ENCODE results near the gene PRRX2.

DNA sequence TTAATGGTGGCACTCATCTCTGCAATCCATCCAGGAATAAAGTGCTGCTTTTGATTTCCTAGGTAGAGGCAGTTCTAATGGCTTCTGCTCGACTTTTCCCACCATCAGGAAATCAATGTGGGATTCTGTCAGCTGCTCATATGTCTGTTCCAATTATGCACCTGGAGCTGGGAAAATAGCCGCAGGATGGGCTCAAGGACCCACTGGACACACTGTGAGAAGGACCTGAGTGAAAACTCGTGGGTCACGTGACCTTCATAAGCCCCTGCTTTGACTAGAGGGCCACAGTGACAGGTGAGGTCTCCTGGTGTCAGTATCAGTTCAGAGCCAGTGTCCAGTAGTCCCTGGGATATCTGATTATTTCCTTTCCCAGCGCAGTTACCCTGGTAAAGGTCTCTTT, 105.3 kb downstream of the PRRX2 start:
- no peak for TF ChIP-seq CTCF (IDR thresholded peaks at IDR 0.05; ENCODE audit: poor library complexity)
- no peak for TF ChIP-seq EZH2 (IDR thresholded peaks at IDR 0.05; ENCODE audit: borderline replicate concordance)
